Measurements from ENCODE around the gene TPM3. TPM values are rescaled to one million over a fixed set of nuclear protein-coding genes. Genes with fewer than 3 reads are reported as not detected.

Gene TPM3
- total and polyA plus RNA-seq, 9 of the 15 experiments (the other 6 are each of a cell fraction or from before 2014, with no cell fraction given), result 202 to 604 (median 421) TPM

GRCh38 chr1:154219541-154219940 is 27.6 kb upstream of the TPM3 start (continued):
- TF ChIP-seq FOXJ2 (tag; IDR thresholded peaks at IDR 0.05) (no peak), EHMT2 (IDR thresholded peaks at IDR 0.05) (no peak), RBM14 (IDR thresholded peaks at IDR 0.05; ENCODE audit: borderline replicate concordance, insufficient read depth, low read depth, low read length) (no peak), GABPA (tag; conservative IDR thresholded peaks at IDR 0.05; ENCODE audit: low read depth) (no peak), NFIX (CRISPR knock-in tag; IDR thresholded peaks at IDR 0.05; ENCODE audit: low read depth) (no peak), ZNF766 (CRISPR knock-in tag; conservative IDR thresholded peaks at IDR 0.05) (no peak), NFRKB (IDR thresholded peaks at IDR 0.05; ENCODE audit: low read depth) (no peak)

GRCh38 chr1:154218545-154218944 is 26.6 kb upstream of the TPM3 start:
- peak overlapping the region; percentile 76; the same call in 1 of the 2 replicates for H3K4me3 ChIP-seq
- H2AFZ ChIP-seq (ENCODE audit: low read depth, low read length), result no peak overlapping the region
- TF ChIP-seq MAZ (CRISPR knock-in tag; conservative IDR thresholded peaks at IDR 0.05 in 1 of 2, IDR thresholded peaks at IDR 0.05 in 1 of 2) (no peak), ZKSCAN1 (IDR thresholded peaks at IDR 0.05; ENCODE audit: low read depth, low read length) (peak; percentile 83), ZNF695 (CRISPR knock-in tag; IDR thresholded peaks at IDR 0.05) (no peak), ZNF717 (CRISPR knock-in tag; IDR thresholded peaks at IDR 0.05) (no peak), FOXJ3 (CRISPR knock-in tag; IDR thresholded peaks at IDR 0.05) (no peak), ZNF764 (CRISPR knock-in tag; IDR thresholded peaks at IDR 0.05; ENCODE audit: low read depth) (no peak), NFIC (IDR thresholded peaks at IDR 0.05) (peak; percentile 52), ZBTB33 (CRISPR knock-in tag; IDR thresholded peaks at IDR 0.05) (peak; percentile 63), ELK3 (CRISPR knock-in tag; IDR thresholded peaks at IDR 0.05) (no peak)
- TF ChIP-seq, protein P1, sequence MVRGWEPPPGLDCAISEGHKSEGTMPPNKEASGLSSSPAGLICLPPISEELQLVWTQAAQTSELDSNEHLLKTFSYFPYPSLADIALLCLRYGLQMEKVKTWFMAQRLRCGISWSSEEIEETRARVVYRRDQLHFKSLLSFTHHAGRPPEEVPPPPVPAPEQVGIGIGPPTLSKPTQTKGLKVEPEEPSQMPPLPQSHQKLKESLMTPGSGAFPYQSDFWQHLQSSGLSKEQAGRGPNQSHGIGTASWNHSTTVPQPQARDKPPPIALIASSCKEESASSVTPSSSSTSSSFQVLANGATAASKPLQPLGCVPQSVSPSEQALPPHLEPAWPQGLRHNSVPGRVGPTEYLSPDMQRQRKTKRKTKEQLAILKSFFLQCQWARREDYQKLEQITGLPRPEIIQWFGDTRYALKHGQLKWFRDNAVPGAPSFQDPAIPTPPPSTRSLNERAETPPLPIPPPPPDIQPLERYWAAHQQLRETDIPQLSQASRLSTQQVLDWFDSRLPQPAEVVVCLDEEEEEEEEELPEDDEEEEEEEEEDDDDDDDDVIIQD (CRISPR knock-in tag; IDR thresholded peaks at IDR 0.05), result no peak
- ChIA-PET POLR2A (interaction anchor here (0.6 to 4.6 kb wide), 6 partner anchors 8 to 228 kb away, joined by 3 to 32 read pairs (median 6); no protein-coding TSS in a partner anchor), CTCF (ENCODE audit: low intra/inter-chr PET ratio) (no interaction called here)
- H3K36me3 ChIP-seq (ENCODE audit: control insufficient read depth, insufficient read depth, low read length), result peaks cover 69% of the 10 kb centered on the region
- H3K9me1 ChIP-seq (ENCODE audit: control insufficient read depth, insufficient read depth, low read length), result no peaks in the 10 kb centered on the region
- peak overlapping the region; percentile 99 for H3K27ac ChIP-seq (ENCODE audit: extremely low read depth, low read depth, low read length)
- peaks cover 4% of the 10 kb centered on the region for H3K9me3 ChIP-seq (replicated peaks; ENCODE audit: control insufficient read depth, insufficient read depth, low read depth, low read length)
- intact Hi-C loops (cut with micrococcal nuclease), result no loop called here
- FAIRE-seq, result peak; percentile 11
- no TSS peak for BruUV-seq (replicated peaks)
- no peaks in the 10 kb centered on the region for H4K20me1 ChIP-seq (replicated peaks; ENCODE audit: control insufficient read depth, insufficient read depth, low read length)
- peak overlapping the region; percentile 91 for H3K4me2 ChIP-seq (ENCODE audit: insufficient read depth, low read length)
- DNase-seq (ENCODE audit: extremely low read depth in 1 of 4, low spot score in 3 of 4), result no peak
- H3K27me3 ChIP-seq (ENCODE audit: control insufficient read depth in 2 of 2, insufficient read depth in 2 of 2, low read length in 2 of 2), result no peaks in the 10 kb centered on the region
- in situ Hi-C loops (cut with MboI), result no loop called here
- H3K4me1 ChIP-seq (replicated peaks in 1 of 2; ENCODE audit: control insufficient read depth in 2 of 2, insufficient read depth in 2 of 2, low read length in 2 of 2), result peaks cover 3 to 20% of the 10 kb centered on the region in 2 experiments; a peak in 3 of 5 replicates
- H3K9ac ChIP-seq (ENCODE audit: insufficient read depth in 1 of 2, low read depth in 2 of 2, low read length in 2 of 2), result peak overlapping the region; percentile 83 to 100
- 36% methylated on average over 3 of the region's 3 CpGs for WGBS (ENCODE audit: insufficient coverage, low coverage, missing lambda C conversion rate)
- no peak for ATAC-seq
- peaks cover 79% of the 10 kb centered on the region for H3K79me2 ChIP-seq (ENCODE audit: control insufficient read depth, insufficient read depth, low read length)

Data from K562 (cell line).